MM.1S (cell line): ENCODE data around the gene ORC5.

ENCODE experiments used
- DNase-seq: peaks from one replicate; pipeline ENCODE4 v3.0.0-alpha.2; 2015
- H2AFZ ChIP-seq: fragments of 300-600 bp; sonication (generic); 2 replicates; pipeline ENCODE4 v1.6.0; 2016; ENCODE audit warnings: antibody characterized with exemption, low read length
- H3F3A ChIP-seq: fragments of 300-600 bp; sonication (generic); 2 replicates; pipeline ENCODE4 v1.6.1; 2016; ENCODE audit warnings: mild to moderate bottlenecking, antibody characterized with exemption, low read length, moderate library complexity, mixed read lengths; ENCODE audit not compliant: insufficient read depth
- H3K27ac ChIP-seq: fragments of 300-600 bp; sonication (generic); 2 replicates; pipeline ENCODE4 v1.5.1; 2016; ENCODE audit warnings: mild to moderate bottlenecking, low read length
- H3K27me3 ChIP-seq: fragments of 300-600 bp; sonication (generic); replicated peaks from 2 replicates; pipeline ENCODE4 v1.6.0; 2016; ENCODE audit warnings: low read length; ENCODE audit not compliant: insufficient read depth
- H3K36me3 ChIP-seq: fragments of 300-600 bp; sonication (generic); replicated peaks from 2 replicates; pipeline ENCODE4 v1.6.1; 2016; ENCODE audit warnings: mild to moderate bottlenecking, low read length, mixed read lengths; ENCODE audit not compliant: insufficient read depth
- H3K4me1 ChIP-seq: fragments of 300-600 bp; sonication (generic); 2 replicates; pipeline ENCODE4 v1.6.1; 2016; ENCODE audit warnings: low read length, mixed read lengths
- H3K4me2 ChIP-seq: fragments of 300-600 bp; sonication (generic); 2 replicates; pipeline ENCODE4 v1.6.0; 2016; ENCODE audit warnings: low read depth, low read length
- H3K4me3 ChIP-seq: fragments of 300-600 bp; sonication (generic); 2 replicates; pipeline ENCODE4 v1.5.1; 2016; ENCODE audit warnings: low read length, mixed read lengths
- H3K79me2 ChIP-seq: fragments of 300-600 bp; sonication (generic); 2 replicates; pipeline ENCODE4 v1.6.1; 2016; ENCODE audit warnings: mixed run types, low read length, mixed read lengths
- H3K9ac ChIP-seq: fragments of 300-600 bp; sonication (generic); 2 replicates; pipeline ENCODE4 v1.6.1; 2016; ENCODE audit warnings: low read length, mixed read lengths
- H3K9me2 ChIP-seq: fragments of 300-600 bp; sonication (generic); replicated peaks from 2 replicates; pipeline ENCODE4 v1.6.1; 2016; ENCODE audit warnings: mild to moderate bottlenecking, low read length, mixed read lengths; ENCODE audit not compliant: insufficient read depth
- H3K9me3 ChIP-seq: fragments of 300-600 bp; sonication (generic); replicated peaks from 2 replicates; pipeline ENCODE4 v1.6.1; 2016; ENCODE audit warnings: mild to moderate bottlenecking, low read length, mixed read lengths; ENCODE audit not compliant: insufficient read depth
- H4K20me1 ChIP-seq: fragments of 300-600 bp; sonication (generic); 2 replicates; pipeline ENCODE4 v1.6.1; 2016; ENCODE audit warnings: mild to moderate bottlenecking, low read length, moderate library complexity, mixed read lengths; ENCODE audit not compliant: insufficient read depth
- EZH2 ChIP-seq: fragments of 300-600 bp; sonication (generic); optimal IDR thresholded peaks from 2 replicates; pipeline ENCODE3; 2017; ENCODE audit warnings: low read depth, mild to moderate bottlenecking, antibody characterized with exemption, low read length, mixed read lengths
- EZH2phosphoT487 ChIP-seq: fragments of 300-600 bp; sonication (generic); IDR thresholded peaks from 2 replicates; pipeline ENCODE4 v1.6.1; 2018; ENCODE audit warnings: antibody characterized with exemption, low read length
- TF ChIP-seq, protein P1 (sequence below): fragments of 300-600 bp; sonication (generic); IDR thresholded peaks from 2 replicates; pipeline ENCODE4 v1.5.1; 2016; ENCODE audit warnings: antibody characterized with exemption, low read length, mixed read lengths

ORC5 gene

DNA sequence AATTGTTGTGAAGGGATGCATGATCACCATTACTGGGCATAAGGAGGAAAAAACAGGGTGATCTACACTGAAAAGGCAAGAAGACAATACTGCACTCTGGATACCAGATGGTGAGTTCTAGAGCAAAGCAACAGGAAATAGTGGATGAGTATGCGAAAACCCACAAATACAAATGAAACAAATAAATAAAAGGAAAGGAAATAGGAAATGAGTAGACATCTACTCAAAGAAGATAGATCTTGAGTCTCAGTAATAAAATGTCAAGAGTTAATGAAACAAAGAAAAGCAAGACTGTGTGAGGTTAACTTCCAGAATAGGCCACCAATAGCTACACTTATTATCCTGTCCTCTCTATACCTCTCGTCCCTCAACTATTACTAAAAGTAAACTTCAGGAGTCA, 11.7 kb downstream of the ORC5 start:
- H3K9ac ChIP-seq, result no peak overlapping the region
- H2AFZ ChIP-seq, result no peak overlapping the region
- TF ChIP-seq, protein P1, sequence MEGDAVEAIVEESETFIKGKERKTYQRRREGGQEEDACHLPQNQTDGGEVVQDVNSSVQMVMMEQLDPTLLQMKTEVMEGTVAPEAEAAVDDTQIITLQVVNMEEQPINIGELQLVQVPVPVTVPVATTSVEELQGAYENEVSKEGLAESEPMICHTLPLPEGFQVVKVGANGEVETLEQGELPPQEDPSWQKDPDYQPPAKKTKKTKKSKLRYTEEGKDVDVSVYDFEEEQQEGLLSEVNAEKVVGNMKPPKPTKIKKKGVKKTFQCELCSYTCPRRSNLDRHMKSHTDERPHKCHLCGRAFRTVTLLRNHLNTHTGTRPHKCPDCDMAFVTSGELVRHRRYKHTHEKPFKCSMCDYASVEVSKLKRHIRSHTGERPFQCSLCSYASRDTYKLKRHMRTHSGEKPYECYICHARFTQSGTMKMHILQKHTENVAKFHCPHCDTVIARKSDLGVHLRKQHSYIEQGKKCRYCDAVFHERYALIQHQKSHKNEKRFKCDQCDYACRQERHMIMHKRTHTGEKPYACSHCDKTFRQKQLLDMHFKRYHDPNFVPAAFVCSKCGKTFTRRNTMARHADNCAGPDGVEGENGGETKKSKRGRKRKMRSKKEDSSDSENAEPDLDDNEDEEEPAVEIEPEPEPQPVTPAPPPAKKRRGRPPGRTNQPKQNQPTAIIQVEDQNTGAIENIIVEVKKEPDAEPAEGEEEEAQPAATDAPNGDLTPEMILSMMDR, result no peak
- TF ChIP-seq EZH2phosphoT487, result no peak
- no peak for TF ChIP-seq EZH2
- H3K4me3 ChIP-seq, result no peak overlapping the region
- H3K36me3 ChIP-seq, result peaks cover 28% of the 10 kb centered on the region
- H3K4me2 ChIP-seq, result no peak overlapping the region
- peaks cover 9% of the 10 kb centered on the region; the same call in 1 of the 2 replicates for H3K4me1 ChIP-seq
- H3K27me3 ChIP-seq, result no peaks in the 10 kb centered on the region
- H3F3A ChIP-seq, result no peaks in the 10 kb centered on the region; the same call in 1 of the 2 replicates
- no peaks in the 10 kb centered on the region for H4K20me1 ChIP-seq
- no peaks in the 10 kb centered on the region for H3K79me2 ChIP-seq
- DNase-seq, result peak; percentile 19
- H3K9me2 ChIP-seq, result no peaks in the 10 kb centered on the region
- no peaks in the 10 kb centered on the region for H3K9me3 ChIP-seq
- H3K27ac ChIP-seq, result peak overlapping the region; percentile 0; the same call in 1 of the 2 replicates

DNA sequence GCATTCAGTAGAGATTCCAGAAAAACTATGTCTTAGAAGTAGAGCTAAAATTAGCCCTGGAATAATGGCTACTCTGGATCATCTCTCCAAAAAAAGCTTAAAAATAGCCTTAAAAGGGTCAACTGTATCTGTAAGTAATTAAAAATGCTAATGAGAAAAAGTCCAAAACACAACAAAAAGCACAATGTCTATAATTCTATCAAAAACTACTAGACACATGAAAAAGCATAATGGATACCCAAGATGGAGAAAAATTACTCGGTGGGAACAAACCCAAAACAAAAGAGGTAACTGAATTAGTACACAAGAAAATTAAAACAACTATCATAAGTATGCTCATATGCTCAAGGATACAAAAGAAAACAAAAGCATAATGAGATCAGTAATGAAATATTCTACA, 15.4 kb downstream of the ORC5 start:
- peaks cover 10% of the 10 kb centered on the region; the same call in 1 of the 2 replicates for H3K36me3 ChIP-seq
- H4K20me1 ChIP-seq, result no peaks in the 10 kb centered on the region
- H3K79me2 ChIP-seq, result no peaks in the 10 kb centered on the region
- no peak overlapping the region for H3K4me2 ChIP-seq
- no peak for DNase-seq
- H3K9me3 ChIP-seq, result no peaks in the 10 kb centered on the region
- H3K4me1 ChIP-seq, result peaks cover 9% of the 10 kb centered on the region; the same call in 1 of the 2 replicates
- H3K27me3 ChIP-seq, result no peaks in the 10 kb centered on the region
- H3K4me3 ChIP-seq, result no peak overlapping the region
- TF ChIP-seq, protein P1, result no peak
- no peak for TF ChIP-seq EZH2
- TF ChIP-seq EZH2phosphoT487, result no peak
- H3K9ac ChIP-seq, result no peak overlapping the region
- H3F3A ChIP-seq, result no peaks in the 10 kb centered on the region; the same call in 1 of the 2 replicates
- H2AFZ ChIP-seq, result no peak overlapping the region
- H3K9me2 ChIP-seq, result no peaks in the 10 kb centered on the region
- H3K27ac ChIP-seq, result no peak overlapping the region

DNA sequence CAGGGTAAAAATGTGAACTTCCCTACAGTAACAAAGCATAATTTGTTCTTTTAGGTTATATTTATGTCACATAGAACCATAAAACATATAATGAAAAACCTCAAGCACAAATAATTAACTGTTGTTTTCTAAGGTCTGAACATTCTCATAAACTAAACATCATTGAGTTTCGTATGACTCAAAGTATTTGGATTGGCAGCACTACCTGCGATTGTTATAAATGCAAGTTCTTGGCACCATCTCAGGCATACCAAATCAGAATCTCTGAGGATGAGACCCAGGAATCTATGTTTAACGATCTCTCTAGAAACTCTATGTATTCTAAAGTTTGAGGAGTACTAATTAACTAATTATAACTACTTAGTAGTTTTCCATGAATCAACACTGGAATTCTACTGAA, 22.5 kb downstream of the ORC5 start:
- H3K27me3 ChIP-seq, result no peaks in the 10 kb centered on the region
- no peaks in the 10 kb centered on the region for H3K9me2 ChIP-seq
- TF ChIP-seq, protein P1, result no peak
- TF ChIP-seq EZH2phosphoT487, result no peak
- no peak for TF ChIP-seq EZH2
- H3K9ac ChIP-seq, result no peak overlapping the region
- H2AFZ ChIP-seq, result no peak overlapping the region
- H3K36me3 ChIP-seq, result no peaks in the 10 kb centered on the region
- H3K4me3 ChIP-seq, result no peak overlapping the region
- no peaks in the 10 kb centered on the region for H3K79me2 ChIP-seq
- H3K9me3 ChIP-seq, result no peaks in the 10 kb centered on the region
- H3K4me2 ChIP-seq, result no peak overlapping the region
- no peak overlapping the region for H3K27ac ChIP-seq
- no peaks in the 10 kb centered on the region for H3F3A ChIP-seq
- no peak for DNase-seq
- H3K4me1 ChIP-seq, result no peaks in the 10 kb centered on the region
- H4K20me1 ChIP-seq, result no peaks in the 10 kb centered on the region
